Activated T-cell treated with anti-CD3 and anti-CD28 coated beads for 4 hours (primary cell): Measurements from ENCODE around the gene INTS2.
"Not testable (repeated sequence)": the region's sequence is repeated elsewhere in the genome, so short reads cannot be mapped to it uniquely, and the experiment has no call there.

Source experiments
- DNase-seq: peaks from one replicate; pipeline ENCODE4 v3.0.0-alpha.2; 2020

The INTS2 gene

GRCh38 chr17:61846088-61846487 lies 81.7 kb downstream of the INTS2 start:
- DNase-seq, result no peak

DNA sequence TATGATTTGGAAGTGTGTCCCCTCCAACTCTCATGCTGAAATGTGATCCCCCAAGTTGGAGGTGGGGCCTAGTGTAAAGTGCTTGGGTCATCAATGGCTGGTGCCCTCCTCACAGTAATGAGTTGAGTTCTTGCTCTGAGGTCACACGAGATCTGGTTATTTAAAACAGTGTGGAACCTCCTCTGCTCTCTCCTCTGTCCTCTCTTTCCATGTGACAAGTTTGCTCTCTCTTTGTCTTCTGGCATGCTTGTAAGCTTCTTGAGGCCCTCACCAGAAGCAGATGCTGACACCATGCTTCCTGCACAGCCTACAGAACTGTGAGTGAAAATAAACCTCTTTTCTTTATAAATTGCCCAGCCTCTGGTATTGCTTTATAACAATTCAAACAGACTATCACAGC lies 84.3 kb downstream of the INTS2 start:
- no peak for DNase-seq

- DNase-seq, result no peak
Measured at GRCh38 chr17:61842899-61843298, 84.9 kb downstream of the INTS2 start.

- no peak for DNase-seq
Measured at GRCh38 chr17:61839300-61839786, 88.4 kb downstream of the INTS2 start.

- peak; percentile 12 for DNase-seq
Measured at GRCh38 chr17:61837175-61838051, 90.4 kb downstream of the INTS2 start.

DNA sequence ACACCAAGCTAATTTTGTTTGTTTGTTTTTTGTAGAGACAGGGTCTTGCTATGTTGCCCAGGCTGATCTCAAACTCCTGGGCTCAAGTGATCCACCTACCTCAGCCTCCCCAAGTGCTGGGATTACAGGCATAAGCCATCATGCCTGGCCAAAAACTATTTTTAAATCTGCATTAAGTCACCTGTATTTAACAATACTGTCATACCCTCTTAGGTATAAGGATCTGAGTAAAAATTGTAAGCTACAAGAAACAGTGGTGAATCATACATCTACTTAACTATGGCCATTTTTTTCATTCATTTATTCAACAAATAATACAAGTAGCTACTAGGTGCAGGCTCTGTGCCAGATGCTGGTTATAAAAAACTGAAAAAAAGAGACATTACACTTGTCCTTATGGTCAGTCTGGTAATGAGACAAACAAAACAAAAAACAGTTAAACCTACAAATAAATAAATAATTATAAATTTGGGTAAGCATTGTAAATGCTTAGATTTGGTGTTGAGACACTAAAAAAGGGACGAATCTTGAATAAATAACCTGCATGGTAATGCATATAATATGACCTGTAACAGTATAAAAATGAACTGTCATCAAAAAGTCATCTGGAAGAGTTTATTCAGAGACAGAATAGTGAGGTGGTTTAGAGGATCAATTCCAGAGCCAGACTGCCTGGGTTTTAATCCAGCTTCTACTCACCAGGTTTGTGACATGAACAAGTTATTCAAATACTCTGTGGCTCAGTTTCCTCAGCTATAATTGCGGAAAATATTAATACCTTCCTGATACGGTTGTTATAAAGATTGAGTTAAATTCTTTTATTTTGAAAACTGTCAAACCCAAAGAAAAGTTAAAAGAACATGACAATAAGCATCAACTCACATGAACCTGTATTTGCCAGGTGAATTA lies 91.3 kb downstream of the INTS2 start:
- DNase-seq, result no peak

DNA sequence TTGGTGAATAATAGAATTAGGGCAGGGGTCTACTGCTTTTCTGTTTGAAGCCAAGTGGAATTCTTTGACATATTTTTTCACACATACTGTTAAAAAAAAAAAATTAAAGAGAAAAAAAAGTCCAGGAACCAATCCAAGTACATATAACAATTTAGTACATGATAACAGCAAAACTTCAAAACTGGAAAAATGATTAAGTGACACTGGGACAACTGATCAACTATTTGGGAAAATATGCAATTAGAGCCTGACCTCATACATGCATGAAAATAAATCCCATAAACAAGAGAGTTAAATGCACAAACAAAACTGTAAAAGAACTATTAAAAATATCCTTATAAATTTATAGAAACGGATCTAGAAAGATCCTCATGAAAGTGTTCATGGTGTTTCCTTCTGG lies 92.2 kb downstream of the INTS2 start:
- no peak for DNase-seq

DNA sequence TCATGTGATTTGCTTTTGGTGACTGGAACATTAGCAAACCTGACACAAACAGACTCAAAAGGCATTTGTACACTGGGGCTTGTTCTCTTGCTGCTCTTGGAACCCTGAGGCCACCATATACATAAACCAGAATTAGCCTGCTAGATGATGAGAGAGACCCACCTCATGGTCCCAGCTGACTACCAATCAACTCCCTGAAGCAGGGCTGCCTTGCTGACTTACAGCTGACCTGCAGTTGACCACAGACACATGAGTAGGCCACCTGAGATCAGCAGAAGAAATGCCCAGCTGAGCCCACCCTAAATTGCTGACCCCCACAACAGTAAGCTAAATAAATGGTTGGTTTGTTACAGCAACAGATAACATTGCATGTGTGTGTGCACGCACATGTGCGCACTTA lies 93.2 kb downstream of the INTS2 start:
- DNase-seq, result no peak

- DNase-seq, result no peak
Measured at GRCh38 chr17:61833536-61834193, 94.1 kb downstream of the INTS2 start.

- DNase-seq, result no peak
Measured at GRCh38 chr17:61832463-61832862, 95.3 kb downstream of the INTS2 start.

DNA sequence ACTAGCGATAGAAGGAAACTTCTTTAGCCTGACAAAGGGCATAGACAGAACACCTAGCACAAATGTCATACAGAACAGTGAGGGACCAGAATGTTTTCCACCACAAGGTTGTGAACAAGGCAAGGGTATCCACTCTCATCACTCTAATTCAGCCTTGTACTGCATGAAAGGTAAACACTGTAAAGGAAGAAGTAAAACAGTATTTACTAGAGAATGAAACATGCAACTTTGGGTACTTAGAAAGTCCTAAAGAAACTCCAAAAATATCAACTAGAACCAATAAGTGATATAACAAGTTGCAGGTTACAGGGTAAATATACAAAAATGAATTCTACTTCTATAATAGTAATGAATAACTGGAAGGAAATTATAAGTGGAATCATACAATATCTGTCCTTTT lies 96.7 kb downstream of the INTS2 start:
- DNase-seq, result no peak

- no peak for DNase-seq
Measured at GRCh38 chr17:61828694-61829093, 99.1 kb downstream of the INTS2 start.

GRCh38 chr17:61827649-61828395 lies 100.0 kb downstream of the INTS2 start:
- DNase-seq, result no peak

GRCh38 chr17:61826866-61827265 lies 100.9 kb downstream of the INTS2 start:
- not testable (repeated sequence) for DNase-seq

- DNase-seq, result not testable (repeated sequence)
Measured at GRCh38 chr17:61826198-61826597, 101.6 kb downstream of the INTS2 start.

GRCh38 chr17:61825448-61826137 lies 102.2 kb downstream of the INTS2 start:
- DNase-seq, result no peak

- DNase-seq, result no peak
Measured at GRCh38 chr17:61822326-61823285, 105.2 kb downstream of the INTS2 start.

DNA sequence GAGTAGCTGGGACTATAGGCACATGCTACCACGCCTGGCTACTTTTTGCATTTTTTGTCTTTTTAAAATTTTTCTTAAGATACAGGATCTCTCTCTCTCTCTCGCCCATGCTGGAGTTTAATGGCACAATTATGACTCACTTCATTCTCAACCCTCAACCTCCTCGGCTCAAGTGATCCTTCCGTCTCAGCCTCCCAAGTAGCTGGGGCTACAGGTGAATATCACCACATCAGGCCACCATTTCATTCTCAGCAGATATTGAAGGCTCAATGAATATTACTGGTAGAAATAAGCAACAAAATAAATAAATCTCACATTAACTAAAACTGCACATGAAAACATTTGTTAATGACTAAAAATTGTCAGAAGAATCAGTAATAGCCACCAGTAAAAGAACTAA lies 106.1 kb downstream of the INTS2 start:
- no peak for DNase-seq

DNA sequence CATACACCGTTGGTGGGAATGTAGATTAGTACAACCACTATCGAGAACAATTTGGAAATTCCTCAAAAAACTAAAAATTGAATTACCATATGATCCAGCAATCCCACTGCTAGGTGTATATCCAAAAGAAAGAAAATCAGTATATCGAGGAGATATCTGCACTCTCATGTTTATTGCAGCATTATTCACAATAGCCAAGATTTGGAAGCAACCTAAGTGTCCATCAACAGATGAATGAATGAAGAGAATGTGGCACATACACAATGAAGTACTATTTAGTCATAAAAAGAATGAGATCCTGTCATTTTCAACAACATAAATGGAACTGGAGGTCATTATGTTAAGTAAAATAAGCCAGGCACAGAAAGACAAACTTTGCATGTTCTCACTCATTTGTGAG lies 108.5 kb downstream of the INTS2 start:
- DNase-seq, result not testable (repeated sequence)

DNA sequence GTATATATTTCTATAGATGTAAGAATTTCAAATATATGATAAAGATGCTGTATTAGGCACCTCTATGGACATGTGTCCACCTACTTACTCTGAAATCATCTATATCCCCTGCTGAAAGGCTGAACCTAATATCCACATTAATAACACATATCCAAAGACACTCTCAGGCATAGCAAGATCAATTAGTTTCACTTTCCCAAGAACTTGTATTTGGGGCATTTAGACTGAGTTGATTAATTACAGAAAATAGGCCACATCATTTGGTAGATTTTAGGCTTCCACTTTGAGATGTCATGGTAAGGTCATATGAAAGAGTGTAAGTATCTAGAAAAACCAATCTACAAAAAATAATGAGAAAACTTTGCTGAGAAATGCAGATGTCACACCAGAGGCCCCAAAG lies 109.6 kb downstream of the INTS2 start:
- DNase-seq, result no peak

- DNase-seq, result no peak
Measured at GRCh38 chr17:61817452-61817851, 110.3 kb downstream of the INTS2 start.
